Testis (tissue), 3 donors: ENCODE data around the gene SNX13. TPM values are rescaled to one million over a fixed set of nuclear protein-coding genes. Genes with fewer than 3 reads are reported as not detected.

Experiments used
- DNase-seq: peaks from one replicate; pipeline ENCODE4 v3.0.0-alpha.2; 2019
- H3K27ac ChIP-seq, 2 donors: fragments of 200-600 bp; sonication (generic); one replicate each; pipeline ENCODE4 v1.5.1; 2019
- H3K27me3 ChIP-seq: fragments of 200-600 bp; sonication (generic); one replicate; pipeline ENCODE4 v1.5.1; 2019
- H3K36me3 ChIP-seq: fragments of 200-600 bp; sonication (generic); one replicate; pipeline ENCODE4 v1.5.1; 2017; ENCODE audit warnings: low read depth; ENCODE audit errors: missing control alignments
- H3K4me1 ChIP-seq: fragments of 200-600 bp; sonication (generic); one replicate; pipeline ENCODE4 v1.5.1; 2019
- H3K4me3 ChIP-seq, 2 donors: fragments of 200-600 bp; sonication (generic); one replicate each; pipeline ENCODE4 v1.5.1; 2017 to 2019
- H3K9me3 ChIP-seq: fragments of 200-600 bp; sonication (generic); one replicate; pipeline ENCODE4 v1.5.1; 2017
- POLR2A ChIP-seq: fragments of 450-650 bp; IDR thresholded peaks from one replicate; pipeline ENCODE4 v1.6.1; 2017; ENCODE audit warnings: antibody characterized with exemption, mild to moderate bottlenecking, moderate library complexity
- WGBS, 2 donors: methylation state at CpG; one replicate each; pipeline ENCODE4 v1.1.5; 2018; 5-methylcytosine and 5-hydroxymethylcytosine counted together
- intact Hi-C: fragments of 100-400 bp; cut with DNase I; formaldehyde crosslinking; loops from one replicate; pipeline ENCODE4 v1.15.1; 2023; ENCODE audit warnings: low total_unique reads
- polyA plus RNA-seq: library from polyadenylated mRNA; stranded (reverse); fragments of 350-450 nt; fragmentation: Illumina TruSeq; extraction: RNeasy Lipid Tissue Mini Kit (QIAGEN cat#74804); gene quantifications from one replicate; pipeline ENCODE4 v1.2.3, GENCODE V29; 2014; ENCODE audit warnings: low read depth, low replicate concordance; ENCODE audit not compliant: insufficient read depth
- total RNA-seq, 2 donors: library from RNA; depleted of rRNA; stranded (reverse); fragments of >200 nt; gene quantifications; one replicate each; pipeline ENCODE4 v1.2.3, GENCODE V29; 2016
- TF ChIP-seq, protein P1 (sequence below), 3 experiments: fragments of 450-650 bp in 2 of 3; fragments of 200-600 bp in 1 of 3; sonication (generic) in 1 of 3; IDR thresholded peaks; one replicate each; pipeline ENCODE4 v1.5.1; 2016 to 2019; ENCODE audit warnings: antibody characterized with exemption in 3 of 3, mild to moderate bottlenecking in 2 of 3, moderate library complexity in 1 of 3

Gene SNX13
- total and polyA plus RNA-seq, 3 donors from 2014 or later: 37.0 to 73.5 (median 61.8) TPM

DNA sequence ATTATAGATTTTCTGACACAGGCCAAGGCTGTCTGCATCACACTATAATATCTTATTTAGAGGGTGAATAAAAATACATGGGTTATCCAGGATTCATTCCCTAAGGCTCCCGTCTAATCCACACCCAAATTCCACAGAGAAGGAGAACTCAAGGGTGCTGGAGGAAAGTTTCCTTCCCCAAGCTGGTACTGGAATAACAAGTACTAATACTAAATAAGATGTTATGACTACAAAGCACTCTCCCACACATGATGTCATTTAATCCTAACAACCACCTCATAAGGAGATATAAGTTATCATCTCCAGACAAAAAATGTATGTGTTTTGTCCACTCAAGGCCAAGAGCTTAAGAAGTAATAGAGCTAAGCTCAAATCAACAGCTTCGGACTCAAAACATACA lies 53.0 kb downstream of the SNX13 start:
- H3K4me3 ChIP-seq: no peak overlapping the region
- DNase-seq: no peak

DNA sequence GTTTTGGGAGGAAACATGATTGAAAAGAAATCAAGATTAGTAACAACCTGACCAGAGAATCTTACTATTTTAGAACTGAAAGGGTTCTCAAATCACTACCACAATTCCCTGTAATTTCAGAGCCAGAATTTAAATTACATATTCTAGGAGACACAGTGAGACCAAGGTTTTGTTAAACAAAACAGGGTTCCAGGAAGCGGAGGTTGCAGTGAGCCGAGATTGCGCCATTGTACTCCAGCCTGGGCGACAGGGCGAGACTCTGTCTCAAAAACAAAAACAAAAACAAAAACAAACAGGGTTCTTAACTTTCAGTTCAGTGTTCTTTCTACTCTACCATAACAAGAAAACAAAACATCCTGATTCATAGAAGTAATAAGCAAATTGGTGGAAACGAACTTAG lies 57.6 kb downstream of the SNX13 start:
- intact Hi-C loops: no loop called here
- Histone ChIP-seq H3K27me3 (no peaks in the 10 kb centered on the region), H3K4me1 (no peaks in the 10 kb centered on the region), H3K9me3 (no peaks in the 10 kb centered on the region), H3K4me3 (no peak overlapping the region), H3K36me3 (no peaks in the 10 kb centered on the region), H3K27ac (no peak overlapping the region)
- 89 to 92% methylated on average over 6 of the region's 6 CpGs for WGBS, 2 donors
- no peak for DNase-seq
- no peak for TF ChIP-seq POLR2A
- TF ChIP-seq, protein P1, sequence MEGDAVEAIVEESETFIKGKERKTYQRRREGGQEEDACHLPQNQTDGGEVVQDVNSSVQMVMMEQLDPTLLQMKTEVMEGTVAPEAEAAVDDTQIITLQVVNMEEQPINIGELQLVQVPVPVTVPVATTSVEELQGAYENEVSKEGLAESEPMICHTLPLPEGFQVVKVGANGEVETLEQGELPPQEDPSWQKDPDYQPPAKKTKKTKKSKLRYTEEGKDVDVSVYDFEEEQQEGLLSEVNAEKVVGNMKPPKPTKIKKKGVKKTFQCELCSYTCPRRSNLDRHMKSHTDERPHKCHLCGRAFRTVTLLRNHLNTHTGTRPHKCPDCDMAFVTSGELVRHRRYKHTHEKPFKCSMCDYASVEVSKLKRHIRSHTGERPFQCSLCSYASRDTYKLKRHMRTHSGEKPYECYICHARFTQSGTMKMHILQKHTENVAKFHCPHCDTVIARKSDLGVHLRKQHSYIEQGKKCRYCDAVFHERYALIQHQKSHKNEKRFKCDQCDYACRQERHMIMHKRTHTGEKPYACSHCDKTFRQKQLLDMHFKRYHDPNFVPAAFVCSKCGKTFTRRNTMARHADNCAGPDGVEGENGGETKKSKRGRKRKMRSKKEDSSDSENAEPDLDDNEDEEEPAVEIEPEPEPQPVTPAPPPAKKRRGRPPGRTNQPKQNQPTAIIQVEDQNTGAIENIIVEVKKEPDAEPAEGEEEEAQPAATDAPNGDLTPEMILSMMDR (IDR thresholded peaks at IDR 0.05): no peak

More for the DNA sequence above, 53.0 kb downstream of the SNX13 start:
- intact Hi-C loops: no loop called here
- TF ChIP-seq, protein P1 (IDR thresholded peaks at IDR 0.05): no peak
- no peak for TF ChIP-seq POLR2A
- H3K27me3 ChIP-seq: no peaks in the 10 kb centered on the region
- H3K36me3 ChIP-seq: no peaks in the 10 kb centered on the region
- H3K9me3 ChIP-seq: no peaks in the 10 kb centered on the region
- H3K27ac ChIP-seq: no peak overlapping the region
- 90 to 91% methylated on average over 2 of the region's 2 CpGs for WGBS, 2 donors
- H3K4me1 ChIP-seq: no peaks in the 10 kb centered on the region

DNA sequence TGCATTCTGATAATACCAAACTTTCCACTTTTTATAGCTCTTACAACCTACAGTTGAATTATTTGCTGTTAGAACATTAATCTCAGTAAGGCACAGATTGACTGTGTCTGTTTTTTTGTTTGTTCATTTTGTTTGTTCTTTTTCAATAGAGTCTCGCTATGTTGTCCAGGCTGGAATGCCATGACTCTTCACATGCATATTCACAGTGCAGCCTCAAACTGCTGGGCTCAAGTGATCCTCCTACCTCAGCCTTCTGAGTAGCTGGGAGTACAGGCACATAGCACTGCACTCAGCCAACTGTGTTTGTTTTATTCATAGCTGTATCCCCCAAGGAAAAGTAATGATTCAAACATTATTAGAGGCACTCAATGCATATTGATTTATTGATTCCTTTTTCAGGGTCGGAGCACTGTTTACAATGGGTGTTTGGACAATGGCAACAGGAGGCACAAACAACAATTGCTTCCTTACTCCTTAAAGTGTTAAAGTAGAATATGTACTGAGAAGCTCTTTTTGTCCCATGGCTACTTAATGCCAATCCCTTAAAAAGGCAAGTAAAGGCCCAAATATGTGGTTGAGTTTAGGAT lies 61.1 kb downstream of the SNX13 start:
- TF ChIP-seq POLR2A: no peak
- TF ChIP-seq, protein P1 (IDR thresholded peaks at IDR 0.05): no peak
- Histone ChIP-seq H3K4me1 (no peaks in the 10 kb centered on the region), H3K27ac (no peak overlapping the region), H3K4me3 (no peak overlapping the region), H3K27me3 (no peaks in the 10 kb centered on the region), H3K36me3 (no peaks in the 10 kb centered on the region), H3K9me3 (no peaks in the 10 kb centered on the region)
- 87 to 93% methylated on average over 2 of the region's 2 CpGs for WGBS, 2 donors
- intact Hi-C loops: no loop called here
- DNase-seq: no peak

DNA sequence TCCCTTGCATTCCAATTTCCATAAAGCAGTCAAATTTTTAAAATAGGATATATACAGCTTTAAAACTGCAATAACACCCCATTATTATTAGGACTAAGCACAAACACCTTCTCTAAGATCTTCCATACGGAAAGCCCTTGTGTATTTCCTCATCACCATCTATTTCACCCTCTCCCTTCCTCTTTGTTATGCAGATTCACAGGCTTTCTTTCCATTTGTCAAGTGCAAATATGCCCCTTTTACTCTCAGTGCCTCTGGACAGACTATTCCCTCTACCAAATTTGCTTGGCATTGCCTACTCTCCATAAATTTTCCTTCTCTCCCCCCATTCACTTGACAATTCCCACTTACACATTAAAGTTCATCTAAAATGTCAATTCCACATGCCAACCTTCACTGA lies 61.7 kb downstream of the SNX13 start:
- Histone ChIP-seq H3K27ac (no peak overlapping the region), H3K4me1 (no peaks in the 10 kb centered on the region), H3K4me3 (no peak overlapping the region), H3K27me3 (no peaks in the 10 kb centered on the region), H3K36me3 (no peaks in the 10 kb centered on the region), H3K9me3 (no peaks in the 10 kb centered on the region)
- TF ChIP-seq, protein P1 (IDR thresholded peaks at IDR 0.05): no peak
- TF ChIP-seq POLR2A: no peak
- intact Hi-C loops: no loop called here
- no peak for DNase-seq
- WGBS, 2 donors: 83 to 90% methylated on average over 1 of the region's 1 CpG

DNA sequence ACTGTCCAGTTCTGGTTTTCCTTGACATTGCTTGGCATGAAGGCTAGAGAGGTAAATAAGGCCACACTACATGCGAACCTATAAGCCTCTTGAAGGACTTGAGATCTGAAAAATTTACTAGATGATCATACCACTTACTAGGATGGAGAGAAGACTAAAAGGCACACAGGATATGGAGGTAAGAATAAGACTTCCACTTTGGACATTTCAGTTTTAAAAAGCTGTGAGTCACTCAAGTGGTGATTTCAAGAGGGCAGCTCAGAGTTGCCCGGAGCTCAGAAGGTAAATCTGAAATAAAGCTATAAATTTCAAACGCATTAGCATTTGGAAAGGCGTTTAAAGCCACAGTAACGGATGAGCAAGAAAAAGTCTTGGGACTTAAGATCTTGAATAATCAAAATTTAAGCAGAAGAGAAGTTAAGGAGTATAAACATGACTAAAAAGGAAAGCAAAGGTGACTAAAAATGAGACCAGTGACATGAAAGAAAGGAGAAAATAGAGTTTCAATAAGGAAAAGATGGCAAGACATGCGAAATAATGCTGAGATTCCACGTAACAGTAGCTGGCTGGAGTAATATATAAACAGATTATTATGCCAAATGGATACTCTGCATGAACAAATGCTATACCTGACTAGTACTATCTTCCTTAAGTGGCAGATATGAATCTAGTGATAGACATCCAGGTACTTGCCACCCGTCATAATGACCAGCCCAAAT lies 68.3 kb downstream of the SNX13 start:
- TF ChIP-seq, protein P1 (IDR thresholded peaks at IDR 0.05): no peak
- TF ChIP-seq POLR2A: no peak
- intact Hi-C loops: no loop called here
- WGBS, 2 donors: 82 to 84% methylated on average over 8 of the region's 8 CpGs
- Histone ChIP-seq H3K27ac (no peak overlapping the region), H3K27me3 (no peaks in the 10 kb centered on the region), H3K4me1 (no peaks in the 10 kb centered on the region), H3K9me3 (no peaks in the 10 kb centered on the region), H3K4me3 (no peak overlapping the region), H3K36me3 (no peaks in the 10 kb centered on the region)
- DNase-seq: no peak
